Measurements from ENCODE around the gene UBE2H.
"Not testable (repeated sequence)": the region's sequence is repeated elsewhere in the genome, so short reads cannot be mapped to it uniquely, and the experiment has no call there.

UBE2H gene

GRCh38 chr7:129870668-129871067 lies 82.1 kb downstream of the UBE2H start:
- no peak for DNase-seq

DNA sequence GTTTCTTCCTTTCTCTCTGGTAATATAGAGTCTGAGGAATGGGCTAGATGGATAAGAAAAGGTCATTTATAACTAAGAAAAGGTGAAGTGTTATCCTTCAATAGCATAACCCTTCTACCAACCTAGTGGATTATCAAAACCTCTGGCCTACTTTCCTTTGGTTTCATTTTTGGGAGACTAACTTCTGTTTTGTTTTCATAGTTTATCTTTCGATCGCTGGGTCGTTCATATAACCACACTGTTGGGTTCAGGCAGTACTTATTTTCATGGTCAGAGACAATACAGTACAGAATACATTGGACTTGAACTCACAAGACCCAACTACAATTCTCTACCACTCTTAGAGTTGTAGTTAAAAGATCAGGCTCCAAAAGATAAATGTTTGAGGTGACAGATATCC lies 86.5 kb downstream of the UBE2H start:
- no peak for DNase-seq

DNA sequence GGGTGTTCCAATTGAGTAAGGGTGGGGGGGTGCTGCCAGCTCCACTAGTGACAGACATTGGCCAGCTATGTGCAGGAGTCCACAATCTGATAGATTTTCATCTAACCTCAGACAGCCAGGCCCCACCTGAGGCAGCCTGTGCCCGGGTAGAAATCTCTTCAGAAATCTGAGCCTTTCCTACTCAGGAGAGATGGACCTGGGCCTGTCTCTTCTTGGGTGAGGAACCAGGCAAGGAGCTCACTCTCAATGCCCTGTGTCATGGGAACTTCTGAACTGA lies 86.9 kb downstream of the UBE2H start:
- no peak for DNase-seq

DNA sequence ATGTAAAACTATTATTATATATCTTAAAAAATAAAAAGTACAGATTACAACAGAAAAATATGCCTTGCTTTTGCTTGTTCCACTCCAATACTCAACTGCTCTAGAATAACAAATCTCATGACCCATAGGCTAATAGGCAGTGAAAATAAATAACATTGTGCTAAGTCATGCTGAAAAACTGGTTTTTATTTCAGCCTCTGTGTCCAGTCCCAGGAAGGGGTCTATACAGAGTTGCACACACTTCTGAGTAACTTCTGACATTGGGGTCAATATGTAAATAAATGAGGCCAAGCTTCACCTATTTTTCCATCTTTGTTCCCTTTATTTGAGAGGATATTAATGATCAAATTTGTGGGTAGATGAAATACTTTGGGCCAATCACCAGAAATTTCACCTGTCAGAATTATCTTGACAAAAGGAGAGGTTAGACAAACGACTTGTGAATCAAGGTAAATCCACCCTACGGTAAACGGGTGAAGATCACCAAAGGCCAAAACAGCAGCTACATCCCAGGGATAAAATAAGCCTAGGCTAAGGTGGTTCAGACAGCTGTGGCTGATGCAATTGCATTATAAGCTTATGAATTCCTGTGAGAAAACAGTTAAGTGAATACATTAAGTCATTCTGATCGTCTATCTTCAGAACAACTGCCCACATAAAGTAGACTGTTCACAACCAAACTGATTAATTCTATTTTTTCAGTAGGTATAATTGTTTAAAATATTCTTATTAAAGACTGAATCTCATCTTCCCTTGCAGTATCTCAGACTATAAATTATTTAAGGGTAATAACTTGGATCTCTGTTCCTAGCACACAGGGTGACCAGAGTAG lies 87.5 kb downstream of the UBE2H start:
- no peak for DNase-seq

DNA sequence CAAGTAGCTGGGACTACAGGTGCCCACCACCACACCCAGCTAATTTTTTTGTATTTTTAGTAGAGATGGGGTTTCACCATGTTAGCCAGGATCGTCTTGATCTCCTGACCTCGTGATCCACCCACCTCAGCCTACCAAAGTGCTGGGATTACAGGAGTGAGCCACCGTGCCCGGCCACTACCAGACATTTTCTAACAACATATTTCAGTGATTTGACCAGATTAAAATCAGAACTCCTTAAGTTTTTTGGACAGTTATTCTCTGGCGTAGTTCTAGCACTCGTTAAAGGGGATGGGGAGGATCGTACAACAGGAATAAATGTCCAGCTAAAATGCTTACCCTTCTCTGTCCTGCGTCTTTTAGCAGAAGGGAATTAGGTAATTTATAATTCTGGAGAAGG lies 88.1 kb downstream of the UBE2H start:
- not testable (repeated sequence) for DNase-seq

DNA sequence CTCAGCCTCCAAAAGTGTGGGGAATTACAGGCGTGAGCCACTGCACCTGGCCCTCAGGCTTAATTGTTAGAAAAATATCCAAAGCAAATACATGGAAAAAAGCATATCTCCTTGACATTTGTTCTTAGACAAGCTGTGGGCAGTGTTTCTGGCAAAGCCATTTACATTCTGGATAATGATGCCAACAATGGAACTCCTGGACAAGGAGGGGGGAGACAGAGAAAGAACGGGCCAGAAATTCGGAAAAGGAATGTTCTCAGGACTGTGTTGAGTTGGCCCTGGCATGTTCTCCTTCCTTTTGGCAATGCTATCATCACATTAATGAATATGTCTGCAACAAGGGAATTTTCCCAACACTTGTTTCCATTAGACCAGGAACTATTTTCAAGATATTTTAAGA lies 88.7 kb downstream of the UBE2H start:
- DNase-seq, result peak; percentile 5

- DNase-seq, result no peak
Observed at GRCh38 chr7:129862682-129863081, 90.1 kb downstream of the UBE2H start.

DNA sequence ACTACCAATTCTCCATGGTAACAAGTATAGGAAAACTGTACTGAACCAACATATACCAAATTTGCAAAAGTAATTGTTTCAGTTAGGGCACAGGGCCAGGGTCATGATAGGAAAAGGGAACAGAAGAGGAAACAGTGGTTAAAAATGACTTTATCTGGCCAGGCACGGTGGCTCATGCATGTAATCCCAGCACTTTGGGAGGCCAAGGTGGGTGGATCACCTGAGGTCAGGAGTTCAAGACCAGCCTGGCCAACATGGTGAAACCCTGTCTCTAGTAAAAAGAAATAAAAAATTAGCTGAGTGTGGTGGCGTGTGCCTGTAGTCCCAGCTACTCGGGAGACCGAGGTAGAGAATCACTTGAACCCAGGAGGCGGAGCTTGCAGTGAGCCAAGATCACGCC lies 92.0 kb downstream of the UBE2H start:
- DNase-seq, result not testable (repeated sequence)

- DNase-seq, result no peak
Observed at GRCh38 chr7:129859183-129859582, 93.6 kb downstream of the UBE2H start.

GRCh38 chr7:129858490-129858889 lies 94.3 kb downstream of the UBE2H start:
- DNase-seq, result no peak

DNA sequence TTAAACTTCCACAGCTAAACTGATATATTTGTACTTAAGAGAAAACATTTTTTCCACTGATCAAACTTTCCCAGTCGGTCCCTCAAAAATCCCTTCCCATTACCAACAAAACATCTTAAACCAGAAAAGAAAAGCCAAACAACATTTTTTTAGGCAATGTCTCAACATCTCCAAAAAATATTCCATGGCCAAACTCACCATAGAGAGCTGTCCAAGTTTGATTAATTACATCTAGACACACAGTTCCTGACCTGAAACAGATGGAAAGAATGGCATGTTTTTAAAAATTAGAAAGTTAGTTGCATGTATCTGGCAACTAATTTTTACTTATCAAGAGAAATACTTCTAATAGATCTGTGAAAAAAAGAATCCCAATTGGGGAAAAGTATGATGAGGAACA lies 95.4 kb downstream of the UBE2H start:
- no peak for DNase-seq

DNA sequence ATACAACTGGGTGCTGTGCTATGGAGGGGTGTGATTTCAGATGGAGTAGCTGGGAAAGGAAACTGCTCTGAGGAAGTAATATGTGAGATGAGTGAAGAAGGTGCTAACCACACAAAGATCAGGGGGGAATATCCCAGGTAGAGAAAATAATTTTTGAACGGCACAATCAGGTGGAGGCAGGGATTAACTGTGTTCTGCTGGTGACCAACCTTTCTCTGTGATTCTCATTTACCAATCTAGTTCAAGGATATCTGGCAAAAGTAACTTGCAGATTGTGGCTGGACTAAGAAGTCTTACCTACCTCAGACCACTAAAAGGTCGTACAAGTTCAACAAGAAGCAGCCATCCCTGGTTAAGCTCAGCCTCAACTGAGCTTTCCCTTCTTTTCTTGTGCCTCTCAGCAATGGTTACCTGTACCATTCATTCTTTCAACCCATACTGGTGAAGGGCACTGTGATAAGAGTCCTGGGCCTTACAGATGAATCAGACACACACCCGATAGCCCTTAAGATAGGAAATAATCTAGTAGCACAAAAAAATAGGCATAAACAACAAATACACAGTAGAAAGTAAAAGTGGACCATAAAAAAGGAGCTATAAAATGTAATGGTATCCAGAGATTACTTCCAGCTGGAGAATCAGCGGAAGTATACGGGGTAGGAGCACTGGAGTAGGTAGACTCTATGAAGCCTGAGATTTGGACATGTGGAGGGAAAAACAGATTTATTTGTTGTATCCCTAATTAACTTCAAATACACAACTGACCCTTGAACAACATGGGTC lies 96.6 kb downstream of the UBE2H start:
- no peak for DNase-seq

- DNase-seq, result no peak
Observed at GRCh38 chr7:129855234-129855673, 97.5 kb downstream of the UBE2H start.

DNA sequence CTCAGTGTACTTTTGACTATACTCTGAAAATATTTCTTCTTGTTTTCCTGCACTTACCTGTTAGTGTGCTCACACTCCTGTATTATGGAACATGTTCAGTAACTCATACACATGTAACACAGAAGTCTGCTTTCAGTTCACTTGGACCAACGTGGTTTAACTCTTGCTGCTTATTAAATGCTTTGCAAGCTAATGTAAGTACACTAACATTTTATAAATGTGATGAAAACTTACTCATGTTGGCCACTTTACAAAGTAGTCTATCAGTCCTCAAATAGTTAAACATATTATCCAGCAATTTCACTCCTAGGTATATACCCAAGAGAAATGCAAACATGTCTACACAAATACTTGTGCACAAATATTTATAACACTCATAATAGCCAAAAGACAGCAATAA lies 98.4 kb downstream of the UBE2H start:
- no peak for DNase-seq

DNA sequence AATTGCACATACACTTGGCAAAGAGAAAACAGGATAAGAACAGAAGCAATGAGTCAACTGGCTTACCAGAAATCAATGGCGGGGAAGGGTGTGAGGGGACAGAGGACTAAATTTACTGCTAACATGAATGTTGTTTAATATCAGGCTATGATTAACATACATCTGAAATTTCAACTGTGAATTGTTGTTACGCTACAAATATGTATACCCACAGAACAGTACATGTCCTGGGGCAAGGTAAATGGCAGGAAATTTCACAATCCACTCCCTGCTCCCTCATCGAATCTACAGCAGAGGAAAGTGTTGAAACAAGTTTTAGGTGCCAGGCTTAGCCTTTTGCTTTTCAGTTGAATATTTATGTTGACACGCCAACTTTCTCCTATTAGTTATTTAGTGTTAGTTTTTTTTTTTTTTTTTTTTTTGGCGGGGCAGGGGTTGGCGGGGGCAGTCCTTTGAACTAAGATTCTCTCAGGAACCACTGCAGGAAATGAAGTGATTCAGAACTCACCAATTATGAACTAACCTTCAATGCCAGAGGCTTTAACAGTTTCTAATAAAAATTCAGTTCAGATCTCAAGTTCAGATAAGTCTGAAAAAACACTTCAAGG lies 99.0 kb downstream of the UBE2H start:
- DNase-seq, result no peak

- DNase-seq, result no peak
Observed at GRCh38 chr7:129851809-129852208, 101.0 kb downstream of the UBE2H start.

GRCh38 chr7:129851174-129851573 lies 101.6 kb downstream of the UBE2H start:
- no peak for DNase-seq

DNA sequence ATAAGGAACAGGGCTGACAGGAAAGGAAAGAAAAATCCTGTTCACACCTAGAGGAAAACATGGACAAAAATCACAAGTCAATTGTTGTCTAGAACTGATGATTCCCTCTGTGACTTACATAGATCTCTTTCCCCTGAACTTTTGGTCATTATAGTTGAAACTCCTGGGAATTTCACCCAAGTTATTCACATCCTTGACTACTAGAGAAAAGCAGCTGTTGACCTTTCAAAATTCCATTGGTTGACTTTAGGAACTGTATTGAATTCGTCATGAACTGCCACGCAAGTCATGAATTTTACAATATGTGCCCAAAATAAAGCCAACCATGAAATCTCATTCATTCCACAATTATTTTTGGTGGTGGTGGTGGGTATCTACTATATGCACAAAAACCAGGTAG lies 104.3 kb downstream of the UBE2H start:
- DNase-seq, result no peak

DNA sequence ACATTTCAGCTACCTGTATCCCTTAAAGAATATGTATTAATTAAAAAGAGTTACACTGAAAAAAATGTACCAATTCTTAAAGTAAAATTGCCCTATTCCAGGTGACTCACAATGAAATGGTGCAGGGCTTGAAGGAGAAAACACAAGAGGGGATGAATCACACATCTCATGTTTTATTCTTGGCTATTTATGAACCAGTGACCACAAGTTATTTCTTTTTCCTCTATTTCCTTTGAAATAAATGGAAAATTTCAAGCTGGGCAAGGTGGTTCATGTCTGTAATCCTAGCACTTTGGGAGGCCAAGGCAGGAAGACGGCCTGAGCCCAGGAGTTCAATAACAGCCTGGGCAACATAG lies 106.8 kb downstream of the UBE2H start:
- DNase-seq, result no peak

- no peak for DNase-seq
Observed at GRCh38 chr7:129845178-129845971, 107.4 kb downstream of the UBE2H start.

- DNase-seq, result no peak
Observed at GRCh38 chr7:129843978-129844840, 108.6 kb downstream of the UBE2H start.

GRCh38 chr7:129843365-129843898 lies 109.3 kb downstream of the UBE2H start:
- DNase-seq, result no peak
